Keratinocyte (primary cell): ENCODE data around the gene CFAP61.

Experiments used
- CTCF ChIP-seq, 3 experiments: IDR thresholded peaks in 1 of 3; conservative IDR thresholded peaks in 1 of 3; optimal IDR thresholded peaks in 1 of 3; 2 replicates in 2 of 3; 3 replicates in 1 of 3; pipeline versions ENCODE3 to v1.5.1; 2011; ENCODE audit warnings: low read length in 3 of 3, mild to moderate bottlenecking in 3 of 3, moderate library complexity in 2 of 3, control low read depth in 1 of 3, inconsistent platforms in 1 of 3; ENCODE audit not compliant: insufficient read depth in 2 of 3; ENCODE audit errors: extremely low read depth in 1 of 3
- EZH2 ChIP-seq: IDR thresholded peaks from one replicate; pipeline ENCODE4 v1.6.1; 2012; ENCODE audit warnings: inconsistent platforms, mild to moderate bottlenecking, low read length, moderate library complexity

DNA sequence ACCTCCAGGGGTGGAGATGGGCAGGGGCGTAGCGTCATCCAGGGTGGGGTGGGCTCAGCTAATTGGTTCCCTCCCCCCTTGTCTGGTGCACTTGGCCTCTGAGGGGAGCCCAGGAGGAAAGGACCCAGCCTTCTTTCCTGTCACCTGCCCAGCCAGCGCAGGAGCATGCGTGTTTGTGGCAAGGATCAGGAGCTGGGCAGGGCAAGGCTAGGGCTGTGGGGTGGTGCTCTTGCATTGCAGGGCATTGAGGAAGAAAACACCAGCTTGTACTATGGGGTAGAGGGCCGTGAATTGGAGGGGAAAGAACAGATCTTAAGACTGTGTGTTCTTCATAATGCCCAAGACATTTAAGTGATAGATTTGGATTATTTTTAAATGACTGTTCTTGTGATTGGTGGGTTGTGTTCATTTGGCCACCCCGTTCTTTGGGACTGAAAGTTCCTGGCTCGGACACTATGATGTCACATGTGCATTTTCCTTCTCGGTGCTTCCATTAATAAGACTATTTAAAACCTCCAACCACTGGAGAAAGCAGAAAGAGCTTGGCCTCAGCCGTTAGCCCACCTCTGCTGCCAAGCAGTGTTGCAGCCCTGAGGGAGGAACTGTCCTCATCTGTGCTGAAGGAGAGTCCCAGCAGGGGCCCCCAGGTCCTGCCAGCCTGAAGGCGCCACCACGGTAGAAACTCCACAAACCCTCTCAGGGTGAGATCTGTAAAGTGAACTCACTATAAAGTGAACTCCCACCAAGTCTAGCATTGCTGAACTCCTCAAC is 179.4 kb downstream of the CFAP61 start:
- TF ChIP-seq CTCF (optimal IDR thresholded peaks at IDR 0.05 in 1 of 3, IDR thresholded peaks at IDR 0.05 in 1 of 3, conservative IDR thresholded peaks at IDR 0.05 in 1 of 3; ENCODE audit: extremely low read depth in 1 of 3, insufficient read depth in 2 of 3, low read length in 3 of 3) = no peak
- TF ChIP-seq EZH2 = no peak
